Measurements from ENCODE around the gene ESF1.
"Not testable (repeated sequence)": the region's sequence is repeated elsewhere in the genome, so short reads cannot be mapped to it uniquely, and the experiment has no call there.

The ESF1 gene

DNA sequence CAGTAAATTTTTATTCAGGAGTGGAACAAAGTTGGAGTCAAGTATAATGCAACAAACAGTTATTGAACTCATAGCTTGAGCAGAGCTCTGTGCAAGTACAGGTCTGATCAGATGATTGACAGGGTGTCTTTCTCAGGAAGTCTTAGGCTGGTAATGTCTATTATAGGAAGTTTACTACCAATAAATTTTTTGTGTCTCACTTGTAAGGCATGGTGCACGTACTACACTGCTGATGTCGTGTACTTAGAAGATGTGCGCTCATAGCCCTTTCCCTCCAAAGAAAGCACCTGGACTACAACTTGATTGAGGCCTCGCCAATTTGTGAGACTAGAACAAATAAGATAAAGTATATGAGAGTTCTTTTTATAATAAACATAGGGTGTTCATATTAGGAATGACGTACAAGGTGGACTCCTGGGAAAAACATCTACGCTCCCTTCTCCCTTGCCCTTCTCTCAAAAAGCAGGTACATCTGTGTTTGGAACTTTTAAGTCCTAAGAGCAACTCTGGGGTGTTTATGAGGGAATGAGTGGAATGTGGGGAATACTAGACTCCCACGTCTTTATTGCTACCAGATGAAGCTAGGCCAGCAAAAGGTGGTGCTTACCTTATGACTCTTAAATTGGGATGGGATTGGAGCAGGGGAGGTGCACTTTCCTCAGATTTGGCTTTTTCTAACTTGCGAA is 1.6 kb upstream of the ESF1 start:
- no peak for DNase-seq (ENCODE audit: low read depth)

DNA sequence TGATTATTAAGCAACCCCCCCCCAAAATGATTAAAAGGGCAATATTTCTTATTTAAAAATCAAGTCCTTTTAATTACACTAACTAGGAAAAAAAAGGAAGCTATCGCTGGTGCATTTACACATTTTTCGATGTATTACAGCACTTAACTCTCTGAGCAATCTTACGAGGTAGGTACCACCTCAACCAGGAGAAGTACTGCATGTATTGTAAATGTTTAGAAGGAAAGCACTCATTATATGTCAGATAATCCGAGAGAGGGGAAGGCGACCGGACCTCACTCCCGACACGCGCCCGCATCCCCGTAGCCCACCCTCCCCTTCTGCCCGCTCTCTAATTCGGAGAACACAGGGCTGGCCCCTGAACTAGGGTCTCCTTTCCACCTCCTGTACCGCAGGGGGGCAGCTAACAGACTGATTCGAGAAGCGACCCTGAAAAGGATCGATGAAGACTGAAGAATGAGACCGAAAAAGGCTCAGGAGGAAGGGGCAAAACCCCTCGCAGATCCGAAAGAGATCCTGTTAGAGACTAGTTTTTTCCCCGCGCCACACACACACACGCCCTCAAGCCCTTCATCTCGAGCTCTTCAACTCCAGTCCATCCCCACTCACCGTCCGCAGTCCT is 337 bp downstream of the ESF1 start:
- no peak for DNase-seq (ENCODE audit: low read depth)

DNA sequence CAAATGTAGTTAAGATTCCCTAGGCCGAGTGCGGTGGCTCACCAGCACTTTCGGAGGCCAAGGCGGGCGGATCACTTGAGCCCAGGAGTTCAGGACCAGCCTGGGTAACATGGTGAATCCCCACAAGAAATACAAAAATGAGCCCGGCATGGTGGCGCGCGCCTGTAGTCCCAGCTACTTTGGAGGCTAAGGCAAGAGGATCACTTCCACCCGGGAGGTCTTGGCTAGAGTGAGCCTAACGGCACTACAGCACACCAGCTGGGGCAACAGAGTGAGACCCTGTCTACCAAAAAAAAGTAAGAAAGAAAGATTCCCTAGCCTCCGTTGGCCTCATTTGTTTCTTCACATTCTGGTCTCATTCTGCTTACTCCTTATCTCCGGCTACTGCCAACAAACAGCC is 1.2 kb downstream of the ESF1 start:
- DNase-seq (ENCODE audit: low read depth), result no peak

DNA sequence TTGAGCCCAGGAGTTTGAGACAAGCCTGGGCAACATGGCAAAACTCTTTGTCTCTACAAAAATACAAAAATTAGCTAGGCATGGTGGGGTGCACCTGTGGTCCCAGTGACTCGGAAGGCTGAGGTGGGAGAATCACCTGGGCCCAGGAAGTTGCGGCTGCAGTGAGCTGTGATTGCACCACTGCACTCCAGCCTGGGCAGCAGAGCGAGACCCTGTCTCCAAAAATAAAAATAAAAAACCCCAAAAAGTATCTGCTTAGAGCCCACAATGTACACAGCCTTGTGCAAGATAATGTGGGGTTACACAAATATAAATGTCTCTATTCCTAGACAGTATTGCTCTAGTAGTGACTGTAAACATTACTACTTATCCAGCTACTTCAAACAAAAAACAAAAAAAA is 5.9 kb downstream of the ESF1 start:
- DNase-seq (ENCODE audit: low read depth), result no peak

DNA sequence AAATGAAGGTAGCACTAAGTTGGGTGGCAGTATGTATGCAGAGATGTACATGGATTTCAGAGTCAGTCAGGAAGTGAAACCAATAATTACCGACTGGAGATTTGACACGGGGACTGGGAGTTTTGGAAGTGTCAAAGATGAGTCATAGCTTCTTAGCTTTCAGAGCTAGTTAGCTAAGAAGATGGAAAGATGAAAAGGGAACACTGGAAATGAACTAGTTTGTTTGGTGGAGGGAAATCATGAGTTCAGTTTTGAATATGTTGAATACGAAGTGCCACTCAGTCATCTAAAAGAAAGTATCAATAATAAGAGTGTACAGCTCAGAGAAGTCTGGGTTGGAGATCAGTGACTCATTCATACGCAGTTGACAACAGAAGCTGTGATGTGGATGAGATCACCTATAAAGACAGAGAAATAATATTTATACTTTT is 7.5 kb downstream of the ESF1 start:
- peak; percentile 73 for DNase-seq (ENCODE audit: low read depth)

DNA sequence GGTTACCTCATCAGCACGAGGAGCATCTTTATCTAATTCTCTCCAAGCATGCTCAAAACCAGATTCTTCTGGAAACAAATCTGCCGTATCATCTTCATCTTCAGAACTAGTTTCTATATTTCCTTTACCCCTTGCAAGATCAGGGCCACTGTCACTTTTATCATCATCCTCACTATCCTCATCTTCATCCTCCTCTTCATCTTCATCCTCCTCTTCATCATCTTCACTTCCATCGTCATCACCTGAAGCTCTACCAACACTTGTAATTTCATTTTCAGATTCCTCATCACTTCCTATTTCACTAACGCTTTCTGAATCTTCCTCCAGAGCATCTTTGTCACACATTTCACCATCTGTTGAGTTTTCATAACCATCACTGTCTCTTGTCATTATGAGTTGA is 8.9 kb downstream of the ESF1 start:
- no peak for DNase-seq (ENCODE audit: low read depth)

DNA sequence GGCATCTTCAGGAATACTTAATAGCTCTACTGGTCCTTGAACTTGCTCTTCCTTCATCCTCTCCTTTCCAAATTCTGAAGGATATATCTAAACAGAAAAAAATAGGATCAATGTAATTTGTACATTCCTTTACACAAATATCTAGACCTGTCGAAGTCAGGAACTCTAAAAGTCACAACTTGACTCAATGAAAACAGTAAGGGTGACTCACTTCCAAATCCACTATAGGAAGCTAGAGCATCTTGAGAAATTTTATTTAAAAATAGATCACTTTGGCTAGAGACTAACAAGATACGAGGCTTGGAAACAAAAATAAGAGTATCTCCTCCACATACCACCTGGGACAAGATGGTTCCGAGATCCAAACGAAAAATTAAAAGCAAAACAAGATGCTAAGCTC is 12.2 kb downstream of the ESF1 start:
- peak; percentile 44 for DNase-seq (ENCODE audit: low read depth)

DNA sequence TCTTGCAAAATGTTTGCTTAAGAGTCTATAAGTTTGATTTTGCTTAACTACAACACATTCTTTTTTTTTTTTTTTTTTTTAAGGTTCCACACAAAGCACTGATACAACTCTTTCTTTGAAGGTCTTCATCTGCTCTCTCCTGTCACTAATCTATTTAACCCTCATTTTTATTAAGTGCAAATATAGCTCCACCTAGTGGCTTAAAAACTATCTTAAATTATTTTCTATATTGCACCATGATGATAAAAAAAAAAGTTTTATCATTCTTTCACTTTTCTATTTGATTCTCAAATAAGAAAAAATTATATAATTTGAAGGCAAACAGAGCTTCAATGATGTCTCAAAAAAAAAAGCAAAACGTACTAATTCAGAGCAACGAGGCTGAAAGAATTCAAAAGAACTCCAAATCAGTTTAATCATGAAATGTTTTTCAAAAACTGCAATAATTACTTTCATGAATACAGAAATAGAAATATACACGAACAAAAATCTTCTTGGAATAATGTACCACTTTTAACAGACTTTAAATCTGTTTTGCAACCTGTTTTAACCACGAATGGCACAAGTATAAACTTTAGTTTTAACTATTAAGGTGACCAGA is 12.8 kb downstream of the ESF1 start:
- DNase-seq (ENCODE audit: low read depth), result peak; percentile 33

DNA sequence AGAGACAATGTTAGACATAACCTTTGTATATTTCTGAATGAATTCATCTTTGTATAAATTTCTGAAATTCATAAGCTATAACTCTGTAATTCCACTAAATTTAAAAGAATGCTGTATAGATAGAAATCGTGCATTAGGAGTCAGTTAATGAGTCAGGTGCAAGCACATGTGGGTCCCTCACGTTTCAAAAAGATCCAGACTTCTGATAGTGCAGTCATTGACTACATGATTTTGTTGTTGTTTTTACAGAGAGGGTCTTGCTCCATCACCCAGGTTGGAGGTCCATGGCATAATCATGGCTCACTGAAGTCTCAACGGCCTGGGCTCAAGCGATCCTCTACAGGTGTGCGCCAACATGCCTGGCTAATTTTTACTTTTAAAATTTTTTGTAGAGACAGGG is 14.6 kb downstream of the ESF1 start:
- no peak for DNase-seq (ENCODE audit: low read depth)

DNA sequence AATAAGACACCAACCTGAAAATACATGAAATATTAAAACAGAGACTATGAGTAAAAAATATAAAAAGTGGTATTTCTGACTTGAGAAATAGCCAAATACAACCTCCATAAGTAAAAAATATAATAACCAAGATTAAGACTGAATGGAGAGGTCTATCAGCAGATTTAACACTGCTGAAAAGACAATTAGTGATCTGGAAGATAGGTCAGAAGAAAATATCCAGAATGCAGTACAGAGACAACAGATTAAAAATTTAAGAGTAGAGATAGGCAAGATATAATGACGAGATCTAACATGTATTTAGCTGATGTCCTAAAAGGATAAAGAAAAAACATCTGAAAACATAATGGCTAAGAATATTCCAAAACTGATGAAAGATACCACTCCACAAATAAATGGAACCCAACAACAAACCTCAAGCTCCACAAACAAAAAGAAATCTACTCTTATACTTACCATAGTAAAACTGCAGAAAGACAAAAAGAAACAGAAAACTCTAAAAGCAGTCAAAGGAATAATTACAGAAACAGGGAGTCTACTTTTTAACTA is 18.8 kb downstream of the ESF1 start:
- DNase-seq (ENCODE audit: low read depth), result no peak

DNA sequence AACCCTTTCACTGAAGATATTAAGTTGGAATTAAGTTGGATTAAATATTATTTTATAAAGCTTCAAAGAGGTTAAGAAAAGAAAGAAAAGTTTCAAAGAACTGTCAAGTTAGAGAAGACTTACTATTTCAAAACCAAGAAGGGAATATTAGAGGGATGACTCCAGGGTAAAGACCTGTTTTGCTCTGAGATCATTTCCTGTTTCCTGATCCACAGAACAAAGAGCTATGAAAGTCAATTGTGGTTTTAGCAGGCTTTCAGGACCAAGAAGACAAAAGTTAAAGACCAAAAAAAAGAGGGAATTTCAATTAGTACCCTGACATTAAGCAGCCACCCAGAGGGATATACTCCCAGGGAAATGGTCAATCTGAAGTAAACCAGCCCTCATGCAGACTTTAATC is 19.4 kb downstream of the ESF1 start:
- DNase-seq (ENCODE audit: low read depth), result peak; percentile 63

DNA sequence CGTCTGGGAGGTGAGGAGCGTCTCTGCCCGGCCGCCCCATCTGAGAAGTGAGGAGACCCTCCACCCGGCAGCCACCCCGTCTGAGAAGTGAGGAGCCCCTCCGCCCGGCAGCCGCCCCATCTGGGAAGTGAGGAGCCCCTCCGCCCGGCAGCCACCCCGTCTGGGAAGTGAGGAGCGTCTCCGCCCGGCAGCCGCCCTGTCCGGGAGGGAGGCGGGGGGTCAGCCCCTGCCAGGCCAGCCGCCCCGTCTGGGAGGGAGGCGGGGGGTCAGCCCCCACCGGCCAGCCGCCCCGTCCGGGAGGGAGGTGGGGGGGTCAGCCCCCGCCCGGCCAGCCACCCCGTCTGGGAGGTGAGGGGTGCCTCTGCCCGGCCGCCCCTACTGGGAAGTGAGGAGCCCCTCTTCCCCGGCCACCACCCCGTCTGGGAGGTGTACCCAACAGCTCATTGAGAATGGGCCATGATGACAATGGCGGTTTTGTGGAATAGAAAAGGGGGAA is 24.2 kb downstream of the ESF1 start:
- not testable (repeated sequence) for DNase-seq (ENCODE audit: low read depth)

DNA sequence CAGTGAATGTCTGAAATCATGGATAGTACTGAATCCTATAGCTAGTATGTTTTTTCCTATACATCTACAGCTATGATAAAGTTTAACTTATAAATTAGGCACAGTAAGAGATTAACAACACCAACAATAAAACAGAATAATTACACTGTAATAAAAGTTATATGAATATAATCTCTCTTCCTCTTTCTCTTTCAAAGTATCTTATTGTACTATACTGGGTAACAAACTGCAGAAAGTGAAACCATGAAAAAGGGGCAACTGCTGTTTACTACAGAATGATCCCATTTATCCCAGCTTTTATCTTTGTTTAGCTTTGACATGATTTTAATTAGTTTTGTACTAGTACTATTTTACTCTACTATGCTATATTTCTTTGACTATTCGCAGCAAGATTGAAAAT is 25.8 kb downstream of the ESF1 start:
- no peak for DNase-seq (ENCODE audit: low read depth)

DNA sequence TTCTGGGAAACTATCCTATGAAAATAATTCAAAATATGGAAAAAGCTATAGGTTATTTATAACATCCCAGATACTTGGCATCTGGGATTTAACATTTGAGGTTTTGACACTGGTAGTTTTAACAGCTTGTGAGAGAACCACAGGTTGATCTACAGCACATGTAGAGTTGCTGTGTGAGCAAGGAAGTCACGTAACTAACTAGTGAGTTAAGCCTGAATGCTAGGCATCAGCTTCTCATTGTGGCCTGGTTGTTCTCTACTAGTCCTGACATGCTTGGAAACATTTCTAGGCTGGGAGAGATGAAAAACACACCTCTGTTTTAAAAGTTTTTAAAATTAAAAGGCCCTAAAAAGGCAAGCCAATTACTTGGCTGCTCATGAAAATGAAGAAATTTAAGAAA is 28.2 kb downstream of the ESF1 start:
- DNase-seq (ENCODE audit: low read depth), result no peak

DNA sequence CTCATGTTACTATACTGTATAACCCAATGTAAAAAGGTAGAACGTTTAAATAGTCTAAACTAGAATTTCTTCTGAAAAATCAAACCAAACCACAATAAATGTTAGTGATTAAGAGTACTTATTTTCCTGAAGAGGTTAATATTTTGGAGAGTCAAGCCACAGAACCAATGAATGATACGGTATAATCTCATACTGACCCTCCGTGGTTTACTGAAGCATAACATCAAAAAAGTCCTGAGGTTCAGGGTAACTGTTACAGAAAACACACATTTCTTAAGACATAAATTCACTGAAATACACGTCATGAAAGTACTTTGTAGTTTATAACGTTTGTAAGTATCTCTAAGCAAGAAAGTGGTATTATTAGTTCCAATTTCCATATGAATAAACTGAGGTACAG is 28.9 kb downstream of the ESF1 start:
- no peak for DNase-seq (ENCODE audit: low read depth)

DNA sequence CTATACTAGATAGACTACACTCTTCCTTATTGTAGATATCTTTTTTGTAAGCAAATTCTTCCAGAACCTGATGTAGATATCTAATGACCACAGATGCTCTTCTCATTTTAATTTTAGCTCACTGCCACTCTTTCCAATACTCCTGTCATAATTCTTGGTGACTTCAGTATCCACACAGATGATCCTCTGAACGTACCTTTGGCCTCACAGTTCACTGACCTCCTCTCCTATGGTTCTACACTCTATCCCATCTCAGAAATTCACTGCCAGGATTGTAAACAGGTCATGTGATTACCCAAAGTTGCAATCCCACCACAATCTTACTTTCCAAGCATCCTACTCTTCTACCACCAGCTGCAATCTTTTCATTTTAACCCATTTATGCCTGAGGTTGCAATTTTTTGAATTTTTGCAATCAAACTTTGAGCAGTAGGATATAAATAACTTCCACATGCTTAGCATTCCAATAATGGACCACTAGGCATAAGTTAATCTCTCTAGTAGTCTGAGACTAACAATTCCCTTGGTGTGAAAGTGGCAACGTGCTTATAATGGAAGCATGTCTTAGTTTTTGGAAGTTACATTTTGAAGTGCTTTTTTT is 31.2 kb downstream of the ESF1 start:
- DNase-seq (ENCODE audit: low read depth), result no peak

DNA sequence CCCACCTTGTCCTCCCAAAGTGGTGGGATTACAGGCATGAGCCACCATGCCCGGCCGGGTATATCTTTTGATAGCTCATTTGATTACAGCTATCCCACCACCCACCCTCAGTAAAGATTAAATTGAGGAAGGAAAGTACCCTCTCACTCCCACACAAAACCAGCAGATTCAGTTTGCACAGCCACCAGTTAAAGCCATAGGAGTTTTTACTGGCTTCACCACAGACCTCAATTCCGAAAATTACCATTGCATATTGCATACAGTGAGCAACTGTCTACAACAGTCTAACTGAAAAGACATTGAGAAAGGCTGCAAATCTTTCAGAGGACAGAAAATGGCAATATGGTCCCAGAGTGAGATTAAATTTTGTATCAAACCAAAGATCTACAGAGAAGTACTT is 34.9 kb downstream of the ESF1 start:
- no peak for DNase-seq (ENCODE audit: low read depth)

DNA sequence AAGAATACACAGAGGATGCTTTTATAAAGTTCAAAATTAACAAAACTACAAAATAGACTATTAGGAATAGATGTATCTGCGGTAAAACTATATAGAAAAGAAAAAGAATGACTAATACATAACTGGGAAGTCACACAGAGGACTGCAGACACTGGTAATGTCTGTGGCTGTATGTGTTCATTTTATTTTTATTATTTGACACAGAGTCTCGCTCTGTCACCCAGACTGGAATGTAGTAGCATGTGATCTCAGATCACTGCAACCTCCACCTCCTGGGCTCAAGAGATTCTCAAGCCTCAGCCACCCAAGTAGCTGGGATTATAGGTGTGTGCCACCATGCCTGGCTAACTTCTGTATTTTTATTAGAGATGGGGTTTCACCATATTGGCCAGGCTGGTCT is 38.9 kb downstream of the ESF1 start:
- no peak for DNase-seq (ENCODE audit: low read depth)

DNA sequence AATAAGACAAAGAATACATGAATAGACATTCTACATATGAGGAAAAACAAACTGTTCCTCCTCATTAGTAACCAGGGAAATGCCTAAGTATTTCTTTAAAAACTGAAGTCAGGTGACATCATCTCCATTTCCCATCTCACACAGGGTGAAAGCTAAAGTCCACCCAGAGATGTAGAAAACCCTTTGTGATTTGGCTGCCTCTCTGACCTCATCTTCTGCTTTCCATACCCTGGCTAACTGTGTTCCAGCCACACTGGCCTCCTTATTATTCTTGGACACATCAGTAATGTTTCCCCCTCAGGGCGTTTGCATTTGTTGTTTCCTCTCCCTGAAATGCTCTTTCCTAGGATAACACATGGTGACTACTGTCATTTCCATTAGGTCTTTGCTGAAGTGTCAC is 40.4 kb downstream of the ESF1 start:
- DNase-seq (ENCODE audit: low read depth), result peak; percentile 6

DNA sequence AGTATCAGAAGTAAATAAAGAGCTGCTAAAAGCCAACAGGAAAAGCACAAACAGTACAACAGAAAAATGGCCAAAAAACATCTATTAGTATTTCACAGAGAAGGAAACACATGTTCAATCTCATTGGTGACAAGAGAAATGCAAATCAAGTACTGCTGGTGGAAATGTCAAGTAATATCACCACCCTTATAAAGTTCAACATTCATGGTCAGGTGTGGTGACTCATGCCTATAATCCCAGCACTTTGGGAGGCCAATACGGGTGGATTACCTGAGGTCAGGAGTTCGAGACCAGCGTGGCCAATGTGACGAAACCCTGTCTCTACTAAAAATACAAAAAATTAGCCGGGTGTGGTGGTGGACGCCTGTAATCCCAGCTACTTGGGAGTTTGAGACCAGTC is 42.8 kb downstream of the ESF1 start:
- no peak for DNase-seq (ENCODE audit: low read depth)

DNA sequence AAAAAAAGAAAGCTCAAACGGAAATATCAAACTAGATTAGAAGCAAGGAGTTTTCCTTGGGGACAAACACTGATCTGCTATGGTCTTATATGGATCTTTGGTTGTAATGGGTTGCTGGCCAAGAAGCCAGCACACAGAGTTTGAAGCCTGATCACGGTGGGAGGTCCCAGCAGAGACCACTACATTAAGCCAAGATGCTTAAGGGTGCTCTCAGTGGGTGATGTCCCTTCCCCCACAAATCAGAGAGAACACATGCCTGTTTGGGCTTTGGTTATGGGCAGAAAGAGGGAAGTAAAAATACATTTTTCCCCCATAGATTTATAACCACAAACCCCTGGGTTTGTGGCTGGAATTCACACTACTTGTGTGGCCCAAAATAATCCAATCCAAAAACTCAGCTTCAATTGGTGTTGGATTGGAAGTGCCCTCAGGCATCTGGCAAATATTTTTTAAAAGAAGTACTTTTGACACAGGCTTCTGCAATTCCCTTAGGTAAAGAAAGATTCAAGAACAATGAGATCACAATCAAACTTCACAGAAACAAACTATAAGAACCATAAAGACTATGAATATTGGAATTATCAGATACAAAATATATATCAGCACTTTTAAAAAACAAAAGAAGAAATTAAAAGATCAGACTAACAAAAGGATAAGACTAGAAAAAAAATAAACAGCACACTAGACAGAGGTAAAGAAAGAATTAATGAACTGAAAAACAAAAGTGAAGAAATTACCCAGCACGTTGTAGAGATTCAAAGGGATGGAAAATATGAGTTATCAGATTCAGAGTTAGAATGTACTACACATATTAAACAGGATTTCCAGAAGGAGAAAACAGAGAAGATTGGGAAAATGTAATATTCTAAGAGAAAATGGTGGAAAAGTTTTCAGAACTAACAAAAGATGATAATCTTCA is 44.7 kb downstream of the ESF1 start:
- no peak for DNase-seq (ENCODE audit: low read depth)

DNA sequence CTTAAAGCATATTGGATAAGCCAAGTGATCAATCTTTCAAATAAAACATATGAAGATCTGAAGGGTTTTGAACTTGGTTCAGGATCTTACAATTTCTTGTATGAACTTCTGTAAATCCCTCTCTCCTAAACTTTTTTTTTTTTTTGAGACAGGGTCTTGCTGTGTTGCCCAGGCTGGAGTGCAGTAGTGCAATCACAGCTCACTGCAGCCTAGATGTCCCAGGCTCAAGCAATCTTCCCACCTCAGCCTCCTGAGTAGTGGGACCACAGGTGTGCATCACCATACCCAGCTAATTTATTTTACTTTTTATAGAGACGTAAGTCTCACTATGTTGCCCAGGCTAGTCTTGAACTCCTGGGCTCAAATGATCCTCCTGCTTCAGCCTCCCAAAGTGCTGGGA is 46.5 kb downstream of the ESF1 start:
- not testable (repeated sequence) for DNase-seq (ENCODE audit: low read depth)
